SK-N-SH (cell line): Measurements from ENCODE around the gene CDC42.

Experiments
- CHD2 ChIP-seq: fragments of 150-350 bp; IDR thresholded peaks from 2 replicates; pipeline ENCODE4 v1.6.1; 2018; ENCODE audit warnings: low read length; ENCODE audit not compliant: partially characterized antibody
- EP300 ChIP-seq, 2 experiments: IDR thresholded peaks; 2 replicates each; pipeline versions ENCODE4 v1.4.0 to v1.6.1; 2012; ENCODE audit warnings: borderline replicate concordance in 1 of 2, low read depth in 1 of 2, low read length in 1 of 2
- JUND ChIP-seq: IDR thresholded peaks from 2 replicates; pipeline ENCODE4 v1.4.0; 2012
- POLR2AphosphoS5 ChIP-seq: IDR thresholded peaks from 2 replicates; pipeline ENCODE4 v1.6.1; 2012; ENCODE audit warnings: low read depth, low read length
- RAD21 ChIP-seq: IDR thresholded peaks from 2 replicates; pipeline ENCODE4 v1.6.1; 2012; ENCODE audit warnings: mild to moderate bottlenecking, low read length
- RFX5 ChIP-seq: IDR thresholded peaks from 2 replicates; pipeline ENCODE4 v1.6.1; 2012; ENCODE audit warnings: mild to moderate bottlenecking, improper control_type of control experiment, low read length
- SMC3 ChIP-seq: IDR thresholded peaks from 2 replicates; pipeline ENCODE4 v1.6.1; 2012; ENCODE audit warnings: low read depth, low read length, improper control_type of control experiment
- TEAD4 ChIP-seq: IDR thresholded peaks from 2 replicates; pipeline ENCODE4 v1.4.0; 2012; ENCODE audit warnings: mild to moderate bottlenecking, borderline replicate concordance; ENCODE audit not compliant: insufficient read depth
- USF2 ChIP-seq: fragments of 150-350 bp; IDR thresholded peaks from 2 replicates; pipeline ENCODE4 v1.6.1; 2017; ENCODE audit warnings: antibody characterized with exemption, low read length, low read depth, borderline replicate concordance
- YY1 ChIP-seq: IDR thresholded peaks from 2 replicates; pipeline ENCODE4 v1.4.0; 2012; ENCODE audit warnings: low read depth, mild to moderate bottlenecking
- TF ChIP-seq, protein P1 (sequence below): fragments of 200-600 bp; sonication (generic); IDR thresholded peaks from 2 replicates; pipeline ENCODE4 v1.6.1; 2017; ENCODE audit warnings: antibody characterized with exemption, mild to moderate bottlenecking, moderate library complexity
- TF ChIP-seq, protein P2 (sequence below): fragments of 150-350 bp; IDR thresholded peaks from 2 replicates; pipeline ENCODE4 v1.6.1; 2016; ENCODE audit warnings: mild to moderate bottlenecking, low read depth, low read length

GRCh38 chr1:22077728-22078127 lies 25.2 kb downstream of the CDC42 start:
- TF ChIP-seq RAD21, result no peak
- TF ChIP-seq YY1, result no peak
- no peak for TF ChIP-seq CHD2
- TF ChIP-seq, protein P1, sequence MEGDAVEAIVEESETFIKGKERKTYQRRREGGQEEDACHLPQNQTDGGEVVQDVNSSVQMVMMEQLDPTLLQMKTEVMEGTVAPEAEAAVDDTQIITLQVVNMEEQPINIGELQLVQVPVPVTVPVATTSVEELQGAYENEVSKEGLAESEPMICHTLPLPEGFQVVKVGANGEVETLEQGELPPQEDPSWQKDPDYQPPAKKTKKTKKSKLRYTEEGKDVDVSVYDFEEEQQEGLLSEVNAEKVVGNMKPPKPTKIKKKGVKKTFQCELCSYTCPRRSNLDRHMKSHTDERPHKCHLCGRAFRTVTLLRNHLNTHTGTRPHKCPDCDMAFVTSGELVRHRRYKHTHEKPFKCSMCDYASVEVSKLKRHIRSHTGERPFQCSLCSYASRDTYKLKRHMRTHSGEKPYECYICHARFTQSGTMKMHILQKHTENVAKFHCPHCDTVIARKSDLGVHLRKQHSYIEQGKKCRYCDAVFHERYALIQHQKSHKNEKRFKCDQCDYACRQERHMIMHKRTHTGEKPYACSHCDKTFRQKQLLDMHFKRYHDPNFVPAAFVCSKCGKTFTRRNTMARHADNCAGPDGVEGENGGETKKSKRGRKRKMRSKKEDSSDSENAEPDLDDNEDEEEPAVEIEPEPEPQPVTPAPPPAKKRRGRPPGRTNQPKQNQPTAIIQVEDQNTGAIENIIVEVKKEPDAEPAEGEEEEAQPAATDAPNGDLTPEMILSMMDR, result no peak
- no peak for TF ChIP-seq EP300 (IDR thresholded peaks at IDR 0.05; ENCODE audit: borderline replicate concordance in 1 of 2, low read depth in 1 of 2, low read length in 1 of 2)
- no peak for TF ChIP-seq JUND
- TF ChIP-seq SMC3, result no peak
- TF ChIP-seq TEAD4, result no peak
- TF ChIP-seq POLR2AphosphoS5, result no peak
- TF ChIP-seq, protein P2, sequence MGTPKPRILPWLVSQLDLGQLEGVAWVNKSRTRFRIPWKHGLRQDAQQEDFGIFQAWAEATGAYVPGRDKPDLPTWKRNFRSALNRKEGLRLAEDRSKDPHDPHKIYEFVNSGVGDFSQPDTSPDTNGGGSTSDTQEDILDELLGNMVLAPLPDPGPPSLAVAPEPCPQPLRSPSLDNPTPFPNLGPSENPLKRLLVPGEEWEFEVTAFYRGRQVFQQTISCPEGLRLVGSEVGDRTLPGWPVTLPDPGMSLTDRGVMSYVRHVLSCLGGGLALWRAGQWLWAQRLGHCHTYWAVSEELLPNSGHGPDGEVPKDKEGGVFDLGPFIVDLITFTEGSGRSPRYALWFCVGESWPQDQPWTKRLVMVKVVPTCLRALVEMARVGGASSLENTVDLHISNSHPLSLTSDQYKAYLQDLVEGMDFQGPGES, result no peak
- no peak for TF ChIP-seq USF2
- TF ChIP-seq RFX5, result no peak
